Mammary epithelial cell (primary cell): ENCODE data around the gene BFAR.

ENCODE experiments used
- EZH2 ChIP-seq: IDR thresholded peaks from 2 replicates; pipeline ENCODE4 v1.6.1; 2012; ENCODE audit warnings: low read length, inconsistent platforms, borderline replicate concordance
- TF ChIP-seq, protein P1 (sequence below), 2 donors: IDR thresholded peaks in 1 of 2; conservative IDR thresholded peaks in 1 of 2; 2 replicates each; pipeline ENCODE4 v1.5.1; 2011 to 2012; ENCODE audit warnings: inconsistent platforms in 2 of 2, low read length in 2 of 2, mild to moderate bottlenecking in 2 of 2, control low read depth in 1 of 2, low read depth in 1 of 2; ENCODE audit not compliant: insufficient read depth in 1 of 2; ENCODE audit errors: extremely low read depth in 1 of 2

DNA sequence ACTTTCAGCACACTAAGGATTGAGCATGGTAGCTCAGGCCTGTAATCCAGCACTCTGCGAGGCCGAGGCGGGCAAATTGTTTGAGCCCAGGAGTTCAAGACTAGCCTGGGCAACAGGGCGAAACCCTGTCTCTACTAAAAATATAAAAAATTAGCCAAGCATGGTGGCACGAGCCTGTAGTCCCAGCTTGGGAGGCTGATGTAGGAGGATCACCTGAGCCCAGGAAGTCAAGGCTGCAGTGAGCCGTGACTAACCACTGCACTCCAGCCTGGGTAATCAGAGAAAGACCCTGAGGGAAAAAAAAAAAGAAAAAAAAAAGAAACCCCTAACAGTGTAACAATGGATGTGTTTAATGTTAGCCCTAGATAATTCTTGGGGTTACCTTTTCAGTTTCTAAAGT lies 26.6 kb upstream of the BFAR start:
- TF ChIP-seq, protein P1, sequence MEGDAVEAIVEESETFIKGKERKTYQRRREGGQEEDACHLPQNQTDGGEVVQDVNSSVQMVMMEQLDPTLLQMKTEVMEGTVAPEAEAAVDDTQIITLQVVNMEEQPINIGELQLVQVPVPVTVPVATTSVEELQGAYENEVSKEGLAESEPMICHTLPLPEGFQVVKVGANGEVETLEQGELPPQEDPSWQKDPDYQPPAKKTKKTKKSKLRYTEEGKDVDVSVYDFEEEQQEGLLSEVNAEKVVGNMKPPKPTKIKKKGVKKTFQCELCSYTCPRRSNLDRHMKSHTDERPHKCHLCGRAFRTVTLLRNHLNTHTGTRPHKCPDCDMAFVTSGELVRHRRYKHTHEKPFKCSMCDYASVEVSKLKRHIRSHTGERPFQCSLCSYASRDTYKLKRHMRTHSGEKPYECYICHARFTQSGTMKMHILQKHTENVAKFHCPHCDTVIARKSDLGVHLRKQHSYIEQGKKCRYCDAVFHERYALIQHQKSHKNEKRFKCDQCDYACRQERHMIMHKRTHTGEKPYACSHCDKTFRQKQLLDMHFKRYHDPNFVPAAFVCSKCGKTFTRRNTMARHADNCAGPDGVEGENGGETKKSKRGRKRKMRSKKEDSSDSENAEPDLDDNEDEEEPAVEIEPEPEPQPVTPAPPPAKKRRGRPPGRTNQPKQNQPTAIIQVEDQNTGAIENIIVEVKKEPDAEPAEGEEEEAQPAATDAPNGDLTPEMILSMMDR (conservative IDR thresholded peaks at IDR 0.05 in 1 of 2, IDR thresholded peaks at IDR 0.05 in 1 of 2; ENCODE audit: extremely low read depth in 1 of 2, insufficient read depth in 1 of 2, low read depth in 1 of 2, low read length in 2 of 2), result no peak
- TF ChIP-seq EZH2, result no peak
